Measurements from ENCODE around the gene AAGAB.
A peak's percentile ranks its signal among the peaks of the same experiment; 100 is the strongest.
"Not testable (repeated sequence)": the region's sequence is repeated elsewhere in the genome, so short reads cannot be mapped to it uniquely, and the experiment has no call there.

The AAGAB gene, protein sequence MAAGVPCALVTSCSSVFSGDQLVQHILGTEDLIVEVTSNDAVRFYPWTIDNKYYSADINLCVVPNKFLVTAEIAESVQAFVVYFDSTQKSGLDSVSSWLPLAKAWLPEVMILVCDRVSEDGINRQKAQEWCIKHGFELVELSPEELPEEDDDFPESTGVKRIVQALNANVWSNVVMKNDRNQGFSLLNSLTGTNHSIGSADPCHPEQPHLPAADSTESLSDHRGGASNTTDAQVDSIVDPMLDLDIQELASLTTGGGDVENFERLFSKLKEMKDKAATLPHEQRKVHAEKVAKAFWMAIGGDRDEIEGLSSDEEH

DNA sequence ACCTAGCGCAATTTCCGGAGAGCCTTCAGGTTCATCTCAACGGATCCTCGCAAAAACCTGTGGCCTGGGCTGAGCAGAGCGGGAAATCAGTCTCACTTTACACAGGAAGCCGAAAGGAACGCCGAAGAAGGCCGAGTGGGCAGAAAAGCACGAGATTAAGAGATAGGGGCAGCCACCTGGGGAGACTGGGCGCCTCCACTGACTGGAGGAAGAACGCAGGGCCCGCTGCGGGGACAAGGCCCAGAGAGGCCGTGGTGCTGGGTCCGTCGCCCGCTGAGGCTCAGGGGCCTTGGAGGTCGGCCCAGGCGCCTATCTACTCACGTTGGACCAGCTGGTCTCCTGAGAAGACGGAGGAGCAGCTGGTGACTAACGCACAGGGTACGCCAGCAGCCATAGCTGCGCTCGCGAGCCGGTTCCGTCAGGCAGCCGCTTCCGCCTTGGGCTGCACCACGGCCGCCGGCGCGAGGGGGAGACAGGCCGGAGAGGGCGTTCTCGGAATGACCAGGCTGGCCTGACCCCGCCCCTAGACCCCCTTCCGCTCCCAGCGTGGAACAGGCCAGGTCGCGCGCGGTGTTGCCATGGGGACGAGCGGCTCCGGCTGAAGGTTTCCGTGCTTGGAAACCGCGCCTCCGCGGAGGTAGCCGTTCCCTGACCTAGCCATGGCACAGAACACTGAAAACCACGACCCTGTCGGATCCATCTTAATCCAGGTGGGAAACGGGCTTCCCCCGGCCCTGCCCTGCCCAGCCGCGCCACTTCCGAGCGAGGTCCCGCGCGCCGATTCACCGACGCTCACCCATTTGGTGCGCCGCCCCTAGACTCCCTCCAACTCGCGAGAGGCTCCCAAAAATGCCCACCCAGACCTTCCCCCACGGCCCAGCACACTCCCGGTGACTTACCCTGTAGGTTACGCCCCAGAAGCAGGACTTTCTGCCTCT, at the start of gene AAGAB, which contains the start of gene IQCH:
Gene AAGAB, minus strand, starts transcription at position 424 of the 938 bp plus-strand sequence. Its CDS starts 30 bp downstream, at position 394.
Gene IQCH, plus strand, starts transcription at position 549 of the 938 bp plus-strand sequence. Its CDS starts 111 bp downstream, at position 660.
- DNase-seq (ENCODE audit: low read depth) = peak; percentile 94

DNA sequence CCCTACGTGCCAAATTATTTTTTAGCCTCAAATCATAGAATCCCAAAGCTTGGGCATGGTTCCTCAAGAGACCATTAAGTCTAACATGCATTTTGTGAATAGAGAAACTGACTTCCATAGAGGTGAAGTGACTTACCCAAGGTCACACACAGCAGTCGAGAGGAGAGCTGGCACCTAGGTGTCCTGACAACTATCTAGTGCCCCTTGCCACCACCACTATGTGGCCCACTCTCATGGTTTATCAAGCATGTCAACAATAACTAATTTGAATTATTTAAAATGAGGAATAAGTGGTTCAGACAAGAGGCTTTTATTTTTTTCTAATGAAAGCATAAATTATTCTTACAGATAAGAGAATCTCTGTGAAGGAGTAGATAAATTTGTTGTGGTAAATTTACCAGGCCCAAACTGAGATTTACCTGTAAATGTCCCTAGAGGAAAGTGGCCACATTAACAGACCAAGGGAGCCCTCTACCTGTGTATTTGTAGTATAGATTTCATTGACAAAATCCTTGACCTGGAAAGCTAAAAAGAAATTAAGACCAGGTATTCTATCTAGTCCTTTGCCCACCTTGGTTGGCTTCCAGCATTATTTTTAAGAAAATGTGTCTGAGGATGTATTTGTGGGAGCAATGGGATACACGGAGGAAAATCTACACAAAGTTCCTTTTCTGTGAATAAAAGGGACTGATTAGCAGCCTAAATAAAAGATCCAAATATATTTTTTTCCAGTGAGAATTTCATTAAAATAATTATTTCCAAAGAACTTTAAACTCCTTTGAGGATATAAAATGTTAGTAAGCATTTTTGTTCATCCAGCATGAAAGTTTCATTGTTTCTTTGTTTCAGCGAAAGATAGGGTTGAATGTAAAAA, 49.3 kb upstream of the AAGAB start:
- no peak for DNase-seq (ENCODE audit: low read depth)

DNA sequence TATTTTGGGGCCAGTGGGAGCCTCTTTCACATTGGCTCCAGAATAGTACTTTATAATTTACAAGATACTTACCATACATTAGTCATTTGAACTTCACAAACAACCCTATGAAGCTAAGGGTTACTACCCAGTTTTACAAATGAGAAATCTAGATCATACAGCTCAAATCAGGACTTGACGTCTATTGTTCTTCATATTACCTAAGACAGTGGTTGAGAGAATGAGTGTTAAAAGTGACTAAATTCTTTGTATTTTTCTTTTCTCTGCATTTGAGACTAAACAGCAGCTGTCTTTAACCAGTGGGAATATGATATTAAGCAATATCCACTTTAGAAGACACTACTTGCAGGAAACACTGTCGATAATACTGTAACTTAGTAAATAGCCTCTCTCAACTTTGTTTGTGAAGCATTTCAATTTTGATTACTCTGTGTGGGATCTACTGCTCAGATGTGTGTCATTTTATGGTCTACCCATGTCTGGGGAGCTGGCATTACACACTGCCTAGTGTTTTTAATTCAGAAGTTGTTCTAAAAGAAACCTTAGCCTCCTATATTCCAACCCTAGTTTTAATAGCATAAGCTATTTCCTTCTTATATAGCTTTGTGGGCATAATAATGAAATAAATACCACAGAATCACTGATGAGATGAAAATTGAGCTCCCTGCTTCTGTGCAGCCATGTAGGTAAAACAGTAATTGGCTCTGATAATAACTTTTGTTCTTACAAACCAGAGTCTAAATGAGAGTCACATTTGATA, 46.0 kb upstream of the AAGAB start:
- no peak for DNase-seq (ENCODE audit: low read depth)

DNA sequence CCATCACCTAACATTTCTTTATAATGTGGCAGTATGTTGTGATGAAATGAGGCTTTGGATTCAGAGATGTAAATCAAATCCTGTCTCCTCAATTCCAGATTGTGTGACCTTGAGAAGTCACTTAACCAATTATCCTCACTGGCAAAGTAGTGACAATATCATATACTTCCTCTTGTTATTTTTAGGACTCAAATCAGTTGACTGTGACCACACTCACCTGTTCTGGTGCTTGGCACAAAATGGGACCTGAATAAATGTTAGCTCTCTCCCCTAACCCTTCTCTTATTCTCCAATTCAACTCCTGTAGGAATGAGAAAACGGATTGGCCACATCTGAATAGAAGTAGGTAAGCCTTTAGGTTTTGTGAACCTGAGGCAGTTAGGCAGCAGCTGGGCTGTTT, 42.2 kb upstream of the AAGAB start:
- DNase-seq (ENCODE audit: low read depth) = no peak

DNA sequence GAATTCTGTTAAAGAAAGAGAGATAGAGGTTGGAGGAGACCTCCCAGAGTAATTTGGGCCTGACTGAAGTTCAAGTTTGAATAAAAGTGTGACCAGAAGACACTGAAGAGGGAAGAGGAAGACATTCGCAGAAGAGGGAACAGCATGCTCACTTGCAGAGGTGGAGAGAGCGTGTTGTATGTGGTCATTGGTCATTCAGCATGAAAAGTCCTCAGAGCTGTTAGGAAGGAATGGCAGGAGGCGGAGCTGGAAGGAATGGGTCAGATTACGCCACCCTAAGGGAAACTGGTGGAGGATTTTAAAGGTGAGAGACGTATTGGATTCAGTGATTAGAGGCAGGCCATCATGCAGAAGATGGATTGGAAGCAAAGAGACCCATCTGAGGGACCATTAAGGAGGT, 41.7 kb upstream of the AAGAB start:
- no peak for DNase-seq (ENCODE audit: low read depth)

DNA sequence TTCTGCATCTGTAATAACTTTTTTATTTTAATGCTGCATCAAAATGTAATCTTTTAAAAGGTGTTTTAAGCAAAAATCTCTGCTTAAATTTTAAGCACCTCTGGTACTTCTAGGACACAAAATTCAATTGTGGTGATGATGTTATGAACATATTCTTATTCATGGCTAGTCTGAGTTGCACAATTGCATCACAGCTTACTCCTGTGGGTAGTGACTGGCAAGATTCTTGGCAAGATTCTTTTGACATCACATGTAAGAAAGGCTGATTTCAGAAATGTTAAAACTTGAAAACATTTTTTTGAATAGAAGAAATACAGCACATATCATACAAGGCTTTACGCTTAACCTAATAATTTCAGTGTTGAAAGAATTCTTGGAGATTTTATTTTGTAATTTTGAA, 35.9 kb upstream of the AAGAB start:
- DNase-seq (ENCODE audit: low read depth) = peak; percentile 29

DNA sequence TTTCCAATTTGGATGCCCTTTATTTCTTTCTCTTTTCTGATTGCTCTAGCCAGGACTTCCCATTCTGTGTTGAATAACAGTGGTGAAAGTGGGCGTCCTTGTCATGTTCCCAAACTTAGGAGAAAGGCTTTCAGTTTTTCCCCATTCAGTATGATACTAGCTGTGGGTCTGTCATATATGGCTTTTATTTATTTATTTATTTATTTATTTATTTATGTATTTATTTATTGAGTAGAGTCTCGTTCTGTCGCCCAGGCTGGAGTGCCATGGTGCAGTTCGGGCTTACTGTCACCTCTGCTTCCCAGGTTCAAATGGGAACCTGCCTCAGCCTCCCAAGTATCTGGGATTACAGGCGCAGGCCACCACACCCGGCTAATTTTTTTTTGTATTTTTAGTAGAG, 31.9 kb upstream of the AAGAB start:
- DNase-seq (ENCODE audit: low read depth) = not testable (repeated sequence)

DNA sequence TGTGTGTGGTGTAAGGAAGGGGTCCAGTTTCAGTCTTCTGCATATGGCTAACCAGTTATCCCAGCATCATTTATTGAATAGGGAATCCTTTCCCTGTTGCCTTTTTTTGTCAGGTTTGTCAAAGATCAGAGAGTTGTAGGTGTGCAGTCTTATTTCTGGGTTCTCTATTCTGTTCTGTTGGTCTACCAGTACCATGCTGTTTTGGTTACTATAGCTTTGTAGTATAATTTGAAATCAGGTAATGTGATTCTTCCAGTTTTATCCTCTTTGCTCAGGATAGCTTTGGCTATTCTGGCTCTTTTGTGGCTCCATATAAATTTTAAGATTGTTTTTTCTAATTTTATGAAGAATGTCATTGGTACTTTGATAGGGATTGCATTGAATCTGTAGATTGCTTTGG, 31.2 kb upstream of the AAGAB start:
- not testable (repeated sequence) for DNase-seq (ENCODE audit: low read depth)

DNA sequence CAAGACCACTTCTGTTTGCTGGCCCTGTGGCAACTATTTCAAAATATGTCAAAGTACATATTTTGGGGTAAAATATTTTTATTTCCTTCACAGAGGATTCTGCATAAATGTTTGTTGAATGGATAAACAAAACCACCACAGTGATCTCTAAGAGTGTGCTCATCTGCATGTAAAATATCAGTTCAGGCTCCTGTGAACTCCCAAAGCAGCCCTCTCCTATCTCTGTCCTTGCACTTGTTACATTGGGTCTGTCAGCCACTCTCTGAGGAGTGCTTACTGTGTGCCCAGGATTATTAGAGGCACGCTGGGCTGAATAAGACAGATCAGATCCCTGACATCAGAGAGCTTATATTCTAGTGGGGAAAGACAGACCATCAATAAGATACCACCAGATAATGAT, 27.3 kb upstream of the AAGAB start:
- no peak for DNase-seq (ENCODE audit: low read depth)

DNA sequence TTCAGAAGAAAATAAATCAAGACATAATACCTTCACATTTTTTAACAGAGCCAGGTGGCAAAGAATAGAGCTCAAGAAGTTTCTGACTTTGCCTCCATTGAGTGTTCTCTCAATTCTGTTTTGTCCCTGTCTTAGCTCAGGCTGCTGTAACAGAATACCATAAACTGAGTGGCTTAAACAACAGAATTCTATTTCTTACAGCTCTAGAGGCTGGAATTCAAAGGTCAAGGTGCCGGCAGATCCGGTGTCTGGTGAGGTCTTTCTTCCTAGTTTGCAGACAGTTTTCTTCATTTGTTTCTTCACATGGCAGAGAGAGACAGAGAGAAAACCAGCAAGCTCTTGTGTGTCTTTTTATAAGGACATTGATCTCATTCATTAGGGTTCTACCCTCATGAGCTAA, 25.8 kb upstream of the AAGAB start:
- DNase-seq (ENCODE audit: low read depth) = no peak

DNA sequence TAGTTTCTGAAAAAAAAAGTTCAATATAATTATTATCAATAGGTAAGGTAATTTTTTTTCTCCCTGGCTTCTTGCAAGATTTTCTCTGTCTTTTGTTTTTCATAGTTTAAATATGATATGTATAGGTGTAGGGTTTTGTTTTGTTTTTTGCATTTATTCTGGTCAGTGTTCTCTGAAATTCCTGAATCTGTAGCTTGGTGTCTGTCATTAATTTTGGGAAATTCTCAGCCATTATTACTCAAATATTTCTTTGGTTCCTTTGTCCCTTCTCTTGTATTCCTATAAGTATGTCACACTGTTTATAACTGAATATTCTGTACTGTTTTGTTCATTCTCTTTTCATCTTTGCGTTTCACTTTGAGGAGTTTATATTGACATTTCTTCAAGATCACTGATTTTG, 22.2 kb upstream of the AAGAB start:
- no peak for DNase-seq (ENCODE audit: low read depth)

DNA sequence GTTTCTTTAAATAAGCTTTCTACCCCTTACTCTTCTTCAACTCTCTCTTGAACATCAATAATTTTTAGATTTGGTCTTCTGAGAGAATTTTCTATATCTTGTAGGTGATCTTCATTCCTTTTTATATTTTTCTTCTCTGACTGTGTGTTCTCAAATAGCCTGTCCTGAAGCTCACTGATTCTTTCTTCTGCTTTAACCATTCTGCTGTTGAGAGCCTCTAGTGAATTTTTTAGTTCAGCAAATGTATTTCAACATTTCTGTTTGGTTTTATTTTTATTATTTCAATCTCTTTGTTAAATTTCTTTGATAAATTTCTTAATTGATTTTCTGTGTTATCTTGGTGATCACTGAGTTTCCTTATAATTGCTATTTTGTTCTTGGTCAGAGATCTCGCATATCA, 19.8 kb upstream of the AAGAB start:
- DNase-seq (ENCODE audit: low read depth) = no peak

DNA sequence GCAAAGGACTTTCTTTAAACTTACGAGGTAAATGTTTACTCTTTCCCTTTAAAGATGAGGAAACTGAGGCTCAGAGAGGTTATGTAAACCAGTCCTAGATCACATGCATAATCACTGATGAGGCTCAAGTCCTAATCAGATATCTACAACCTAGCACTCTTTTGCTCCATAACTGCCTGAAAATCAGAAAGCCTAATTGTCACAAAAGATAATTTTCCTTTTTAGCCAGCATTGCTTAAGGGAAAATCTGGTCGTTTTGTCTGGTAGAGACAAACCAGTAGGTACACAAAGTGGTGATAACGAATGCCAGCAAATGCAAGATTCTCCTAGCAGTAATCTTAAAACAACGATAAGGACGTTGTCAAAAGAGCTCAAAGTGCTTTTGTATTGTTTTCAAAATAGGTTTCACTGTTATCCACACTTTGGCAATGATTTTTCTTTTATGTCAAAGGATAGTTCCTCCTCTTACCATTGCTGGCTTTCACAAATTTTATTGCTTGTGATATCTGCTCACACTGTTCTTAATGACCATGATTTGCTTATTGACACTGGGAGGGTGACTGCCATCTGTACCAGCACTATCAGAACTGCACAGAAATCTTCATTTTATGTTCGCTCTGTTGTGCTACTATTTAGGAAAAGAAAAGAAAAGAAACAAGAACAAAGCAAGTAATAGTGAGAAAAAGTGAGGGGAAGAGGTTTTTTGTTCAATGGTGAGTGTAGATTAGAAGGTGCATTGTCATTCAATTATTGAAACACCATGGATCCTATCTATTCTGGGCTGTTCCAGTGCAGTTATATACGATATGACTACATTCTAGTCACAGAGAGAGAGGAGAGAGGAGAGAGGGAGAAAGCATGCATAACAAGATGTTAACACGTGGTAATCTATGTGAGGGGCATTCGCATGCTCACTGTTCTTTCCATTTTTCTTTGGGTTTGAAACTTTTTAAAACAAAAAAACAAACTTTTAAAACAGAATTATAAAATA, 13.8 kb upstream of the AAGAB start:
- DNase-seq (ENCODE audit: low read depth) = no peak

DNA sequence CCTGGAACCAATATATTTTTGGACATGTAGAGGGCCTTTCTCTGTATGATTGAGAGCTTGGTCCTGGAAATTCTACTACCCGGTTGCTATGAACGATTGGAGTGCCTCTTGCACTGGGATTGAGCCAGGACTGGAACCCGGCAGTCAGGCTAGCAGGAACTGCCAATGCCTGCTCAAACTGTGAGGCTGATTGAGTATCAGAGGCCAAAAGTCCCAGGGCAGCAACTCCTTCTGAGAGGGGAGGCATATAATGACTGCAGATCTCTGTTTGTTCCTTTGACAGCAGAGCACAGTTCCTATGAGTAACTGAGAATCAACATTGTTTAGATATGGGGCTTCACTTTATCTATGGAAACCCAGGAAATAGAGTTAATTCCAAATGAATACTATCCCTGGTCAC, 13.0 kb upstream of the AAGAB start:
- DNase-seq (ENCODE audit: low read depth) = no peak

DNA sequence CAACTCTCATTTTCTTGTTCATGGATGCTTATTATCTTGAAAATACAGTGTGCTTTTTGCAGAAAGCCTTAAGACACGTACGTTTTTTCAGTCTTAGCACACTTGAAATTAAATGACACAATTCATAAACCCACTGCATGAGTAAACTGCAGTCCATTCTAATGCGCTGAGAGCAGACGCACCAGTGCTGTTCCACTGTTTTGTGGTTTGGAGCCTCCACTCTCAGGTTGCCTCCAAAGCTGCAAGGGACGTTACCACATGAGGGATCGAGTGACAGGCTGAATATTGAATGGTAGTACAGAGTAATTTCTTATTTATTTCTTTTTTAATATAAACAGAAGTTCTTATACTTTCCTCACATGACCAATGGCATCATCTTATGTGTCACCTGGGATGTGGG, 12.4 kb upstream of the AAGAB start:
- no peak for DNase-seq (ENCODE audit: low read depth)

DNA sequence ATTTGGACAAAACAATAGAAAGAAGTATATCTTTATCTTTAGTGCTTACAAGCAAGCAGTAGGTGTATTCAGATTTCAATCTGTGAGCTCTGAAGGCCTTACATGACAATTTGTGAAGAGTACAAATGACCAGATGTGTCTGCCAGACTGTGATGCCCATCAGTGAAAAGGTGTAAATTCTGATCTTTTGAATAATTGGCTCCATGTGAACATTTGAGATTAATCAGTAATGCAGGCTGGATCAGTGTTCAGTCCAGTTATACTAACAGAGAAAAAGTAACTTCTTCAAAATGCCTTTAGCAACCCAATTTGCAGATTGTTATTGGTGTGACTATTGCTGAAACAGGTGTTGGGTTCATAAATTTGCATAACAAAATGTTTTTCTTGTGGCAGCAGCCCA, 5.3 kb upstream of the AAGAB start:
- DNase-seq (ENCODE audit: low read depth) = no peak

DNA sequence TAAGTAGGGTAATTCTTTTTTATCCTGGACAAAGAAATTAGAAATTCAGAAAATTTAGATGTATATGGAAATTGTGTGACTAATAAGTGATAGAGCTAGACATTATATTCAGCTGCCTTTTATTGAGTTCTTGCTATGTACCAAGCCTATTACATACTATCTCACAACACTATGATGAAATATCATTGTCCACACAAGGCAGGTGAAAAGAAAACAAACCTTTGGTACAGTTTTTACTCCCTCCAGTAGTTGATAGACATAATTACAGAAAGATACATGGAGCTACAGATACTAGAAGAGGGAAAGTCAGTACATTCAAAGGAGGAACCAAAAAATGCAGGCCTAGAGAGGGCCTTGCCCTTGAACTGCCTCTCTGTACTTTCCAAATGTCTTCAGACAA, 4.9 kb upstream of the AAGAB start:
- DNase-seq (ENCODE audit: low read depth) = no peak

DNA sequence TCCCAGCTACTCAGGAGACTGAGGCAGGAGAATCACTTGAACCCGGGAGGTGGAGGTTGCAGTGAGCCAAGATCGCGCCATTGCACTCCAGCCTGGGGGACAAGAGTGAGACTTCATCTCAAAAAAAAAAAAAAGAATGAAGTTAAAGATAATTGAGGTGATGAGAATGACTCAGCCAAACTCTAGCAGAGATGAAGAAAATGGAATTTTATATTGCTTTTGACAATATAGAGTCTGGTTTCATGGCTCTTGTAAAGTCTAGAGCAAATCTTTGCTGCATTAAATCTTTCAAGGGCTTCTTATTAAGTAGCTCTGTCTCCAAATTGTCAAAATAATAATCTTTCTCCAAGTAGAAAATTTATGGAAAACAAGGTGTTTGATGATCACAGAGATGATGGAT, 4.0 kb upstream of the AAGAB start:
- DNase-seq (ENCODE audit: low read depth) = not testable (repeated sequence)

DNA sequence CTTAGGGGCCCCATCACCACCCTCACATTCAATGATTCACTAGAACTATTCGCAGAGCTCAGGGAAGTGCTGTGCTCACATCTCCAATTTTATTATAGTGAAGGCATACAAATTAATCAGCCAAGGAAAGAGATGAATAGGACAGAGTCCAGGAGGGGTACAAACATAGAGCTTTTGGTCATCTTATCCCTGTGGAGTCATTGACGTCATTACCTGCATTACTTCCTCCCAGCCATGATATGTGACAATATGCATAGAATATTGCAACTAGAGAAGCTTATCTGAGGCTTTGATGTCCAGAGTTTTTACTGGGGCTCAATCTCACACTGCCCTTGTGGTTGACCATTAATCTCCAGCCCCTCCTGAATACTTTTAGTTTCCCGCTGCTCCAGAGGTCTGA, 1.6 kb upstream of the AAGAB start:
- no peak for DNase-seq (ENCODE audit: low read depth)

DNA sequence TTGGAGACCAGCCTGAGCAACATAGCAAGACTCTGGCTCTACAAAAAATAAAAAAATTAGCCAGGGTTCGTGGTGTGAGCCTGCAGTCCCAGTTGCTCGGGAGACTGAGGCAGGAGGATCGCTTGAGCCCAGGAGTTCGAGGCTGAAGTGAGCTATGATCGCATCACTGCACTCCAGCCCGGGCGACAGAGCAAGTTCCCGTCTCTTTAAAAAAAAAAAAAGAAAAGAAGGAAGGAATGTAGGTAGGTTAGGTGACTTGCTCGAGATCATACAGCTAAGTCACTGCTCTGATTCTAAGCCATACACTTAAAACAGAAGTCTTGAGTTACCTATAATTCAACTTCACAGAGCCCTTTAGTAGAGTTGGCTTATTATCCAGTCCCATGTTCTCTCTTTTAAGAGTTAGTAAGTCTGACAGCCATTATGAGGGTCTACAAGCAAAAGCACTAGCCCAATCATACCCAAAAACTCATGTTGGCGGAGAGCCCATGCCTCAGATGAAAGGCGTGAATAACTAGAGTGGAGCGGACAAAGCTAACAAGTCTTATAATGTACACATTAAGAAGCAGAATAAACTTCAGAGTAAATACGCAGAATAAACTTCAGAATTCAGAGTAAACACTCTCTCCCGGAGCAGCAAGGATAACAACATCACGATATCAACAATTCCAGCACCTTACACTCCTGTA, 768 bp downstream of the AAGAB start:
- DNase-seq (ENCODE audit: low read depth) = no peak
